BJ (cell line): Measurements from ENCODE around the gene TOB1. TPM values are rescaled to one million over a fixed set of nuclear protein-coding genes. Genes with fewer than 3 reads are reported as not detected.

ENCODE experiments used
- CTCF ChIA-PET: fragments of 350-600 bp; formaldehyde crosslinking; extraction: SDS; loops from one replicate; lab custom pipeline; 2021; ENCODE audit warnings: antibody characterized with exemption, inconsistent platforms; lab: Yijun Ruan, JAX
- POLR2A ChIA-PET: fragments of 300-600 bp; sonication (Branson Sonifier 250); formaldehyde crosslinking; extraction: SDS; loops from one replicate; lab custom pipeline; 2021; ENCODE audit warnings: antibody characterized with exemption; lab: Charles Lee
- DNase-seq: peaks from one replicate; pipeline ENCODE4 v3.0.0-alpha.2; 2011; ENCODE audit warnings: low read depth
- H3K27me3 ChIP-seq: 2 replicates; pipeline ENCODE4 v1.6.0; 2011; ENCODE audit warnings: low read length; ENCODE audit not compliant: control insufficient read depth, insufficient read depth
- H3K36me3 ChIP-seq: 2 replicates; pipeline ENCODE4 v1.5.1; 2011; ENCODE audit warnings: low read length; ENCODE audit not compliant: control insufficient read depth, insufficient read depth
- H3K4me3 ChIP-seq: 2 replicates; pipeline ENCODE4 v1.5.1; 2011; ENCODE audit warnings: low read depth, mild to moderate bottlenecking, control low read depth, low read length
- CTCF ChIP-seq: IDR thresholded peaks from 2 replicates; pipeline ENCODE4 v1.5.1; 2011; ENCODE audit warnings: low read depth, mild to moderate bottlenecking, control low read depth, inconsistent platforms, low read length, moderate library complexity; ENCODE audit not compliant: insufficient read depth
- polyA plus RNA-seq: library from polyadenylated mRNA; depleted of rRNA; stranded (reverse); fragments of >200 nt; gene quantifications from 2 replicates; pipeline ENCODE4 v1.2.3, GENCODE V29; 2011

The TOB1 gene
- polyA plus RNA-seq, 1 experiment = 16.1 TPM

GRCh38 chr17:50867363-50868139, 1.4 kb upstream of the TOB1 start:
- CTCF ChIA-PET = interaction anchor here (0.9 to 2.9 kb wide), 4 partner anchors 10 to 88 kb away, joined by 3 to 11 read pairs (median 4); no protein-coding TSS in a partner anchor
- Histone ChIP-seq H3K4me3 (peak overlapping the region; percentile 85), H3K27me3 (no peaks in the 10 kb centered on the region), H3K36me3 (peaks cover 7% of the 10 kb centered on the region)
- no peak for TF ChIP-seq CTCF
- POLR2A ChIA-PET = interaction anchor here (0.5 kb wide), 1 partner anchor 77 kb away, joined by 4 read pairs; no protein-coding TSS in a partner anchor
- DNase-seq = peak; percentile 83

- no peak for TF ChIP-seq CTCF
- Histone ChIP-seq H3K36me3 (peaks cover 7% of the 10 kb centered on the region), H3K27me3 (no peaks in the 10 kb centered on the region), H3K4me3 (peak overlapping the region; percentile 85)
- DNase-seq = no peak
- POLR2A ChIA-PET = interaction anchor here (0.8 to 1.4 kb wide), 2 partner anchors 64 to 78 kb away, joined by 4 to 10 read pairs; no protein-coding TSS in a partner anchor
- CTCF ChIA-PET = interaction anchor here (0.7 to 2.9 kb wide), 5 partner anchors 10 to 287 kb away, joined by 3 to 11 read pairs (median 4); partner anchors contain the start of gene NME1
These were observed 802 bp upstream of the TOB1 start for GRCh38 chr17:50866950-50867362.

- H3K36me3 ChIP-seq = peaks cover 7% of the 10 kb centered on the region
- no peaks in the 10 kb centered on the region for H3K27me3 ChIP-seq
- CTCF ChIA-PET = interaction anchor here (1.1 to 2.9 kb wide), 6 partner anchors 10 to 288 kb away, joined by 4 to 15 read pairs (median 4); partner anchors contain the start of gene NME1
- POLR2A ChIA-PET = interaction anchor here (0.5 to 1.5 kb wide), 9 partner anchors 14 to 1200 kb away, joined by 3 to 13 read pairs (median 4); no protein-coding TSS in a partner anchor
- peak overlapping the region; percentile 95 for H3K4me3 ChIP-seq
- no peak for DNase-seq
- no peak for TF ChIP-seq CTCF
These were observed 290 bp downstream of the TOB1 start for GRCh38 chr17:50865868-50866260.

GRCh38 chr17:50865060-50865867, 890 bp downstream of the TOB1 start:
- ChIA-PET POLR2A (interaction anchor here (0.5 to 1.5 kb wide), 7 partner anchors 13 to 1199 kb away, joined by 3 to 13 read pairs (median 6); no protein-coding TSS in a partner anchor), CTCF (interaction anchor here (1.1 to 2.9 kb wide), 6 partner anchors 10 to 288 kb away, joined by 4 to 15 read pairs (median 4); partner anchors contain the start of gene NME1)
- DNase-seq = no peak
- peaks cover 7% of the 10 kb centered on the region for H3K36me3 ChIP-seq
- H3K27me3 ChIP-seq = no peaks in the 10 kb centered on the region
- TF ChIP-seq CTCF = no peak
- peak overlapping the region; percentile 95 for H3K4me3 ChIP-seq

- no peak for DNase-seq
- H3K36me3 ChIP-seq = peaks cover 7% of the 10 kb centered on the region
- POLR2A ChIA-PET = no interaction called here
- no peaks in the 10 kb centered on the region for H3K27me3 ChIP-seq
- H3K4me3 ChIP-seq = peak overlapping the region; percentile 95
- CTCF ChIA-PET = interaction anchor here (1.6 to 2.9 kb wide), 4 partner anchors 12 to 91 kb away, joined by 7 to 15 read pairs (median 10); no protein-coding TSS in a partner anchor
- no peak for TF ChIP-seq CTCF
These were observed 1.5 kb downstream of the TOB1 start for GRCh38 chr17:50864747-50865059.
